H7 (cell line): ENCODE results near the gene PAXIP1. TPM values are rescaled to one million over a fixed set of nuclear protein-coding genes. Genes with fewer than 3 reads are reported as not detected.
"Not testable (repeated sequence)": the region's sequence is repeated elsewhere in the genome, so short reads cannot be mapped to it uniquely, and the experiment has no call there.

Source experiments
- DNase-seq: peaks from one replicate; pipeline ENCODE4 v3.0.0; 2012
- H3K27me3 ChIP-seq: 2 replicates; pipeline ENCODE4 v1.6.0; 2011; ENCODE audit warnings: mild to moderate bottlenecking, low read length; ENCODE audit not compliant: control insufficient read depth, insufficient read depth
- H3K36me3 ChIP-seq: replicated peaks from 2 replicates; pipeline ENCODE4 v1.5.1; 2011; ENCODE audit warnings: low read length; ENCODE audit not compliant: control insufficient read depth, insufficient read depth
- H3K4me3 ChIP-seq: 2 replicates; pipeline ENCODE4 v1.5.1; 2011; ENCODE audit warnings: low read depth, mild to moderate bottlenecking, control low read depth, low read length, moderate library complexity; ENCODE audit not compliant: insufficient read depth
- total RNA-seq: library from RNA; depleted of rRNA; stranded (reverse); fragments of >200 nt; shearing (Covaris generic); gene quantifications from 2 replicates; pipeline ENCODE4 v1.2.3, GENCODE V29; 2014

Gene PAXIP1
- total RNA-seq, 1 experiment from 2014 or later: 21.9 TPM

GRCh38 chr7:154946166-154946565 lies 56.8 kb downstream of the PAXIP1 start:
- H3K36me3 ChIP-seq: peaks cover 11% of the 10 kb centered on the region
- no peaks in the 10 kb centered on the region for H3K27me3 ChIP-seq
- H3K4me3 ChIP-seq: no peak overlapping the region
- no peak for DNase-seq

GRCh38 chr7:154943906-154944305 lies 59.0 kb downstream of the PAXIP1 start:
- Histone ChIP-seq H3K27me3 (no peaks in the 10 kb centered on the region), H3K4me3 (no peak overlapping the region), H3K36me3 (peaks cover 7% of the 10 kb centered on the region)
- DNase-seq: no peak

GRCh38 chr7:154942691-154943090 lies 60.2 kb downstream of the PAXIP1 start:
- Histone ChIP-seq H3K27me3 (no peaks in the 10 kb centered on the region), H3K4me3 (no peak overlapping the region), H3K36me3 (peaks cover 5% of the 10 kb centered on the region)
- DNase-seq: no peak

GRCh38 chr7:154937837-154938236 lies 65.1 kb downstream of the PAXIP1 start:
- Histone ChIP-seq H3K4me3 (no peak overlapping the region), H3K36me3 (no peaks in the 10 kb centered on the region), H3K27me3 (no peaks in the 10 kb centered on the region)
- DNase-seq: no peak

GRCh38 chr7:154934353-154934952 lies 68.5 kb downstream of the PAXIP1 start:
- H3K4me3 ChIP-seq, H3K36me3 ChIP-seq, DNase-seq, H3K27me3 ChIP-seq: not testable (repeated sequence)

- H3K36me3 ChIP-seq: no peaks in the 10 kb centered on the region
- no peak for DNase-seq
- H3K27me3 ChIP-seq: no peaks in the 10 kb centered on the region
- no peak overlapping the region for H3K4me3 ChIP-seq
These were observed 71.0 kb downstream of the PAXIP1 start for GRCh38 chr7:154931906-154932305.

GRCh38 chr7:154929006-154929726 lies 73.8 kb downstream of the PAXIP1 start:
- Histone ChIP-seq H3K36me3 (no peaks in the 10 kb centered on the region), H3K4me3 (no peak overlapping the region), H3K27me3 (no peaks in the 10 kb centered on the region)
- DNase-seq: no peak

- Histone ChIP-seq H3K36me3 (no peaks in the 10 kb centered on the region), H3K27me3 (no peaks in the 10 kb centered on the region), H3K4me3 (no peak overlapping the region)
- no peak for DNase-seq
These were observed 74.6 kb downstream of the PAXIP1 start for GRCh38 chr7:154928136-154929005.

GRCh38 chr7:154927624-154928125 lies 75.2 kb downstream of the PAXIP1 start:
- DNase-seq: peak; percentile 65
- no peak overlapping the region for H3K4me3 ChIP-seq
- no peaks in the 10 kb centered on the region for H3K27me3 ChIP-seq
- no peaks in the 10 kb centered on the region for H3K36me3 ChIP-seq

GRCh38 chr7:154922472-154922871 lies 80.5 kb downstream of the PAXIP1 start:
- not testable (repeated sequence) for DNase-seq, H3K36me3 ChIP-seq, H3K27me3 ChIP-seq, H3K4me3 ChIP-seq

- no peak overlapping the region for H3K4me3 ChIP-seq
- no peaks in the 10 kb centered on the region for H3K36me3 ChIP-seq
These were observed 83.3 kb downstream of the PAXIP1 start for GRCh38 chr7:154919344-154920225.

GRCh38 chr7:154918741-154919140 lies 84.2 kb downstream of the PAXIP1 start:
- no peaks in the 10 kb centered on the region for H3K36me3 ChIP-seq
- peaks cover 3% of the 10 kb centered on the region; the same call in 1 of the 2 replicates for H3K27me3 ChIP-seq
- H3K4me3 ChIP-seq: no peak overlapping the region
- no peak for DNase-seq

More at GRCh38 chr7:154919344-154920225, 83.3 kb downstream of the PAXIP1 start:
- H3K27me3 ChIP-seq: no peaks in the 10 kb centered on the region
- no peak for DNase-seq

GRCh38 chr7:154918266-154918665 lies 84.7 kb downstream of the PAXIP1 start:
- DNase-seq: no peak
- Histone ChIP-seq H3K4me3 (no peak overlapping the region), H3K27me3 (peaks cover 3% of the 10 kb centered on the region; the same call in 1 of the 2 replicates), H3K36me3 (no peaks in the 10 kb centered on the region)

GRCh38 chr7:154917808-154918160 lies 85.1 kb downstream of the PAXIP1 start:
- H3K27me3 ChIP-seq: peaks cover 3% of the 10 kb centered on the region; the same call in 1 of the 2 replicates
- no peaks in the 10 kb centered on the region for H3K36me3 ChIP-seq
- DNase-seq: no peak
- no peak overlapping the region for H3K4me3 ChIP-seq
